HL-60/S4 treated with retinoic acid at 250 ng/mL for 4 days and 3 days (cell line): ENCODE results near the gene HEATR3.

Experiments
- in situ Hi-C: fragments of 300-500 bp; cut with MboI; formaldehyde crosslinking; loops from 2 replicates; pipeline ENCODE4 v1.7.0; 2022; ENCODE audit warnings: low sequenced_read_pairs

HEATR3 gene

GRCh38 chr16:50065624-50066481, at the start of gene HEATR3:
TSS of gene HEATR3 (plus strand) at chr16:50065970. CDS start at chr16:50066132, 162 bp downstream.
- in situ Hi-C loops = no loop called here

- in situ Hi-C loops = no loop called here
Measured at GRCh38 chr16:50017553-50017952, 48.2 kb upstream of the HEATR3 start.

DNA sequence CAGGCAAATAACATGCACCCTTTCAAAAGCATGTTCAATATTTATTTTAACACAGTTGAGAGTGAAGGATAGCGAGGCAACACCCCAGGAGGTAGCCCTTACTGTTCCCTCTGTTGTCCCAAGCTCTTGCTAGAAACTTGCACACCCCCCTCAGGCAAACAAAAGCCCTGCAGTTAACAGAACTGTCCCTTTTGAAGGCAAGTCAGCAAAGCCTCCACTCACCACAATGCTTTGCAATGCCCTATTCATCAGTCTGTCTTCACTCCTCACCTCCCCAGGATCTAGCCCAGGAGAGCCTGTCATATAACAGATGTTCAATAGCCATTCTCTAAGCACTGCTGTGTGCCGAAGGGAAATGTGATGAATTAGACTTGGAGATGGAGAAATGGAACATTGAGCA, 44.2 kb upstream of the HEATR3 start:
- in situ Hi-C loops = loop anchor here (10.0 kb wide), 1 partner anchor 193 kb away; no protein-coding TSS in a partner anchor

DNA sequence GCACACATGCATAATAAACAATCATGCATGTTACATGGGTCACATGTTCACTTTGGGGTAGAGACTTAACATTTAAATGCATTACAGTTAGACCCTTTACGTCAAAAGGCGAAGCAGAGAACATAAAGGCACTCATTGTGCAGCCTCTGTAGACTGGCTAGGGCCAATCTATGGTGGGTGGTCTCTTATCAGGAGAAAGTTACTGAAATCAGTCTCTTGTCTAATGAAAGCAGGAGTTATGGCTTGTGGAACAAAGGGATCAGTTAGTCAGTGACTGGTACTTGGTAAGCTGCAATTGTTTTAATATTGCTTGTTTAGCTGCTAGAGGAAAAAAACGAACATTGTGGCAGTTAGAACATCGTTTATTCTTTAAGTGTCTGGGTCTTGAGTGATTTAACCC, 42.1 kb upstream of the HEATR3 start:
- in situ Hi-C loops = loop anchor here (10.0 kb wide), 1 partner anchor 191 kb away; no protein-coding TSS in a partner anchor

- in situ Hi-C loops = loop anchor here (10.0 kb wide), 1 partner anchor 191 kb away; no protein-coding TSS in a partner anchor
Measured at GRCh38 chr16:50024207-50024606, 41.6 kb upstream of the HEATR3 start.

DNA sequence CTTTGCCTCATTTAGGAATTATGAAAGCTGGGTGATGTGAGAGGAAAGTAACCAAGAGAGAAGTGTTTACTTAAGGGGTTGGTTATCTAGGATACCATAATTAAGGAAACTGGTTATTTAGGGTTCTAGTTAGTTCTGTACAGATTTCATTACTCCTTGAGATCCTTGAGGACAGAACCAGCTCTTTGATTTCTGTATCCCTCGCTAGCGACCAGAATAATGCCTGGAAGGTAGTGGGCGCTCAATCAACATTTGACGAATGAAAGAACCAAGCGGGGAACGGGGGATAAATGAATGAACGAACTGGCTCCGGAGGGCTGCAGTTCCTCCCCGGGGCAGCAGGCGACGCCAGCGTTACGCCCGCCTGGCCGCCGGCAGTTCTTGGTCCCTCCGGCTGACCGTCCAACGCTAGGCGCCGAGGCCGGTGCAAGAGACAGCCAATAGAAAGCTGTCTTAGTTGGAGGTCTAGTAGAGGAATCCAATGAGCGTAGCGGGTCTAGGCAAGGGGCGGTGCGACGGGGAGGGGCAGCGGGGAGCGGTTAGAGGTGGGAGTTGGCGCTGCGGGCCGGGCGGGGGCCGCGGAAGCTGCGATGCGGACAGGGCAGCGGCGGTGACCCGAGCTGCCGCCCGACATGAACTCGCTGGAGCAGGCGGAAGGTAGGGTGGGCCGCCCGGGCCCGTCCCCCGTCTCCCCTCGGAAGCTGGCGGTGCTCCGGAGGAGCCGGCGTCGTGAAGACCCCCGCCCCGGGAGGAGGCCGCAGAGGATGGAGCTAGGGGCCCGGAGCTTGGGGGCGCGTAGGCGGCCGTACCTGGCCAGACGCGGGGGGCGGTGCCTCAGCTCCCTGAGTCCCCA, 40.9 kb upstream of the HEATR3 start, which contains the start of gene CNEP1R1:
Gene CNEP1R1 (plus strand): TSS at position 542 of the 853 bp plus-strand sequence. CDS start 91 bp downstream, at position 633.
- in situ Hi-C loops = loop anchor here (10.0 kb wide), 1 partner anchor 190 kb away; no protein-coding TSS in a partner anchor

DNA sequence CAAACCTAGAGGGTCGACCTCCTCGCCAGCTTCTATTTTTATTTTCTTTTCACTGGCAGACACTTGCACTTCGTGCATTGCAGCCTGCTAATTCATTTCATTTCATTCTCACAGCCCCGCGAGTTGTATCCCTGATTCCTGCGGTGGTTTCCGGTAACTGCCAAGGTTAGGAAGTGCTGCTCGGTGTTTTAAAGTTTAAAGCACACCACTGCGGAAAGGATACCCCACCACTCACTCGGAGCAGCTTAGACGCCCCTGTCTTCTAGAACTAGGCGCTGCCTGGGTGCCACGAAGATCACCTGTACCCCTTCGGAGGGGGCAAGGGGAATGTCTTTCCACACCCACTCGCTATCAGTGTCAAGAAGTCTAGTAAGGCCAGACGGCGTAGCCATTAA, 40.2 kb upstream of the HEATR3 start:
- in situ Hi-C loops = loop anchor here (10.0 kb wide), 1 partner anchor 189 kb away; no protein-coding TSS in a partner anchor

- in situ Hi-C loops = loop anchor here (10.0 kb wide), 1 partner anchor 187 kb away; no protein-coding TSS in a partner anchor
Measured at GRCh38 chr16:50027829-50028228, 37.9 kb upstream of the HEATR3 start.

- in situ Hi-C loops = no loop called here
Measured at GRCh38 chr16:50035468-50035992, 30.2 kb upstream of the HEATR3 start.

GRCh38 chr16:50036426-50036825, 29.3 kb upstream of the HEATR3 start:
- in situ Hi-C loops = no loop called here

- in situ Hi-C loops = no loop called here
Measured at GRCh38 chr16:50037662-50038220, 28.0 kb upstream of the HEATR3 start.

DNA sequence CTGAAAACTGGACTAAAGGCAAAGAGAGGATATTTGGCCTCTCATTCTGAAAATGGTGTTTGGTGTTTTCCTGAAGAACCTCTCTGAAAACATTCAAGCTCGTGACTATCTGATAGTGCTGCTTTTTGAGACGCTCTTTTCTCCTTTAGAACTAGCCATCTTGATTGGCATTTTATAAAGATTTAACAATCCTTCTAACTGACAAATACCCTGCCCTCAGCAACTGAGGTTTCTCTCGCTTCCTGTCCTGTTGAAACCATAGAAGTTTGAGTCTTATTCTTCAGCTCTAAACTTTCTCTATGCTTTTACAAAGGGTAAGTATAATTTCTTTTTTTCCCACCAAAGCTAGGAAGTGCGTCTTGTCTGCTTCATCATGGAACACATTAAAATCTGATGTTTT, 27.5 kb upstream of the HEATR3 start:
- in situ Hi-C loops = no loop called here

DNA sequence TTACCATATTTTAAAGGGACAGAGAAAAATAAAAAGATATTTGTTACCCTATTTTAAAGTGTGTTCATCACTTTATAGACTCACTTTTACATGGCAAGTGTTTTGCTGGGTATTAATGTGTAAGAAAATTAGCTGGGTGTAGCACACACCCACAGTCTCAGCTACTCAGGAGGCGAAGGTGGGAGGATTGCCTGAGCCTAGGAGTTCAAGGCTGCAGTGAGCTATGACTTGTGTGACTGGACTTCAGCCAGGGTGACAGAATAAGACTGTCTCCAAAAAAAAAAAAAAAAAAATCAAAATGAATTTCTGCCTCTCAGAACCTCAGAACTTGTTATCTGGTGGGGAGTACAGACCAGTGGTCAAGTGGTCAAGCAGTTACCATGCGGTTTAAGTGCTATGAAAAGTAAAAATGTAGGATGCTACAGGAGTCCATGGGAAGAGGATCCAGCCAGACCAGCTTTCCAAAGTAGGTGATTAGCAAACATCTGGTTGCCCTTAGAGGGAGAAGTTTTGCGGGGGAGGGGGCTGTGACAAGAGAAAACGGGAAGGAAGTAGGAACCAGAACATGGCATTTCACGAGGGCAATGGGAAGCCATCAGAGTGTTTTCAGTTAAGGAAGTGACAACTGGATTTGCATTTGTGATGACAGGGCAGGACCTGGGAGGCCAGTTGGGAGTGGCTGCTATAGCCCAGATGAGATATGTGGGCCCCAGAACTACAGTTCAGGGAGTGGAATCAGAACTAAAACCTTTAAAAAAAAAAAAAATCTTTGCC, 26.8 kb upstream of the HEATR3 start:
- in situ Hi-C loops = no loop called here

GRCh38 chr16:50040018-50040417, 25.8 kb upstream of the HEATR3 start:
- in situ Hi-C loops = no loop called here

- in situ Hi-C loops = no loop called here
Measured at GRCh38 chr16:50040710-50041109, 25.1 kb upstream of the HEATR3 start.

- in situ Hi-C loops = no loop called here
Measured at GRCh38 chr16:50043358-50043757, 22.4 kb upstream of the HEATR3 start.

DNA sequence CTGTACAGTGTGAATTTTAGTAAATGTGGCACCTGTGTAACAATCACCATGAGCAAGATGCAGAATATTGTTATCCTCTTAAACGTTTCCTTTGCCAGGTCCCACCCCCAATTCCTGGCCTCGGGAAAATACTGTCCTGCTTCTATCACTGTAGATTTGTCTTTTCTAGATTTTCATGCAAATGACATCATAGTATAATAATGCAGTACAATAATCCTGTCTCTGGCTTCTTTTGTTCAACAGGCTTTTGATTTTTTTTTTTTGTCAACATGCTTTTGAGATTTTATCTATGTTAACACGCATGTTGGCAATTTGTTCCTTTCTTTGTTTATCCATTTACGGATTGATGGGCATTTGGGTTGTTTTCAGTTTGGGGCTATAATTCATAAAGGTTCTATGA, 20.4 kb upstream of the HEATR3 start:
- in situ Hi-C loops = no loop called here

- in situ Hi-C loops = no loop called here
Measured at GRCh38 chr16:50046853-50047252, 18.9 kb upstream of the HEATR3 start.

DNA sequence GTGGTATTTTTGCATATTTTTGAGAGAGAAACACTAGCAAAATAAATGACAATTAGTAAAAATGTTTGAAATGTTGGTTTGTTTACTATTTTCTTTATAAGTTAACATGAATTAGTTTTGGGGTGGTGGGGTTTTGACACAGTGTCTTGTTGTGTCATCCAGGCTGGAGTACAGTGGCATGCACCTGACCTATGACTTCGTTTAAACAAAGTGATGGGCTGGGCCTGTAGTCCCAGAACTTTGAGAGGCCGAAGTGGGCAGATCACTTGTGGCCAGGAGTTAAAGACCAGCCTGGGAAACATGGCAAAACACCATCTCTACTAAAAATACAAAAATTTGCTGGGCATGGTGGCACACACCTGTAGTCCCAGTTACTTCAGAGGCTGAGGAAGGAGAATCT, 17.9 kb upstream of the HEATR3 start:
- in situ Hi-C loops = no loop called here

GRCh38 chr16:50050802-50051201, 15.0 kb upstream of the HEATR3 start:
- in situ Hi-C loops = no loop called here
